Body of pancreas (tissue), 4 donors: ENCODE measurements around the gene FERMT1.
"Not testable (repeated sequence)": the region's sequence is repeated elsewhere in the genome, so short reads cannot be mapped to it uniquely, and the experiment has no call there.

Experiments used
- CTCF ChIP-seq, 7 experiments: fragments of 450-650 bp in 4 of 7; fragments of 200-600 bp in 3 of 7; sonication (generic) in 3 of 7; IDR thresholded peaks; one replicate each; pipeline ENCODE4 v1.5.1; 2016 to 2019; ENCODE audit warnings: antibody characterized with exemption in 7 of 7
- POLR2A ChIP-seq, 3 donors: fragments of 450-650 bp; IDR thresholded peaks; one replicate each; pipeline ENCODE4 v1.6.1; 2016; ENCODE audit warnings: antibody characterized with exemption in 3 of 3, mild to moderate bottlenecking in 2 of 3

- not testable (repeated sequence) for TF ChIP-seq POLR2A, CTCF (IDR thresholded peaks at IDR 0.05)
These were observed 68.2 kb downstream of the FERMT1 start for GRCh38 chr20:6054689-6055051.
